Neutrophil (primary cell): ENCODE data around the gene IL12B.
"Not testable (repeated sequence)": the region's sequence is repeated elsewhere in the genome, so short reads cannot be mapped to it uniquely, and the experiment has no call there.

Experiments used
- H3K27ac ChIP-seq: fragments of 200-600 bp; sonication (generic); 2 replicates; pipeline ENCODE4 v1.5.1; 2016; ENCODE audit warnings: mild to moderate bottlenecking, moderate library complexity
- H3K27me3 ChIP-seq: fragments of 200-600 bp; sonication (generic); 2 replicates; pipeline ENCODE4 v1.6.0; 2016; ENCODE audit warnings: mild to moderate bottlenecking
- H3K36me3 ChIP-seq: fragments of 200-600 bp; sonication (generic); 2 replicates; pipeline ENCODE4 v1.5.1; 2017
- H3K4me1 ChIP-seq, 2 experiments: fragments of 200-600 bp in 1 of 2; sonication (generic) in 1 of 2; 1 replicate in 1 of 2; 2 replicates in 1 of 2; pipeline versions ENCODE4 v1.5.1 to v1.6.1; 2013 to 2016; ENCODE audit warnings: low read depth in 1 of 2, low read length in 1 of 2, mild to moderate bottlenecking in 1 of 2, moderate library complexity in 1 of 2; ENCODE audit not compliant: control insufficient read depth in 1 of 2, insufficient read depth in 1 of 2
- H3K4me3 ChIP-seq, 2 experiments: fragments of 200-600 bp in 1 of 2; sonication (generic) in 1 of 2; 1 replicate in 1 of 2; 2 replicates in 1 of 2; pipeline ENCODE4 v1.5.1; 2013 to 2016; ENCODE audit warnings: low read depth in 1 of 2, low read length in 1 of 2, mild to moderate bottlenecking in 1 of 2, moderate library complexity in 1 of 2
- H3K9me3 ChIP-seq: fragments of 200-600 bp; sonication (generic); 2 replicates; pipeline ENCODE4 v1.5.1; 2016
- CTCF ChIP-seq: fragments of 200-600 bp; sonication (generic); IDR thresholded peaks from 2 replicates; pipeline ENCODE4 v1.5.1; 2016; ENCODE audit warnings: antibody characterized with exemption

IL12B gene

GRCh38 chr5:159353661-159354252 is 23.5 kb upstream of the IL12B start:
- H3K9me3 ChIP-seq = no peaks in the 10 kb centered on the region
- no peak overlapping the region for H3K4me3 ChIP-seq
- H3K36me3 ChIP-seq = no peaks in the 10 kb centered on the region
- no peak for TF ChIP-seq CTCF
- H3K4me1 ChIP-seq = no peaks in the 10 kb centered on the region
- H3K27me3 ChIP-seq = no peaks in the 10 kb centered on the region
- H3K27ac ChIP-seq = no peak overlapping the region

DNA sequence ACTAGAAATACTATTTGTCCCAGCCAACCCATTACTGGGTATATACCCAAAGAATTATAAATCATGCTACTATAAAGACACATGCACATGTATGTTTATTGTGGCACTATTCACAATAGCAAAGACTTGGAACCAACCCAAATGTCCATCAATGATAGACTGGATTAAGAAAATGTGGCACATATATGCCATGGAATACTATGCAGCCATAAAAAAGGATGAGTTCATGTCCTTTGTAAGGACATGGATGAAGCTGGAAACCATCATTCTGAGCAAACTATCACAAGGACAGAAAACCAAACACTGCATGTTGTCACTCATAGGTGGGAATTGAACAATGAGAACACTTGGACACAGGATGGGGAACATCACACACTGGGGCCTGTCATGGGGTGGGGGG is 20.4 kb upstream of the IL12B start:
- not testable (repeated sequence) for H3K9me3 ChIP-seq, H3K36me3 ChIP-seq, H3K4me3 ChIP-seq, H3K27ac ChIP-seq, H3K4me1 ChIP-seq, H3K27me3 ChIP-seq

DNA sequence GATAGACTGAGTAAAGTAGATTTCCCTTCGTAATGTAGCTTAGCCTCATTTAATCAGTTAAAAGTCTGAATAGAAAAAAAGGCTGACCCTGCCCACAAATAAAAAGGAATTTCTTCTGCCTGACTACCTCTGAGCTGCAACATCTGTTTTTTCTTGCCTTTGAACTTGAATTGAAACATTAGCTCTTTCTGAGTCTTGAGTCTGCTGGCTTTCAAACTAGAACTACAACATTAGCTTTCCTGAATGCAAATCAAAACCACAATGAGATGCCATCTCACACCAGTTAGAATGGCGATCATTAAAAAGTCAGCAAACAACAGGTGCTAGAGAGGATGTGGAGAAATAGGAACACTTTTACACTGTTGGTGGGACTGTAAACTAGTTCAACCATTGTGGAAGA is 19.9 kb upstream of the IL12B start:
- not testable (repeated sequence) for H3K9me3 ChIP-seq, H3K4me3 ChIP-seq, H3K4me1 ChIP-seq, H3K27me3 ChIP-seq, H3K36me3 ChIP-seq, H3K27ac ChIP-seq

DNA sequence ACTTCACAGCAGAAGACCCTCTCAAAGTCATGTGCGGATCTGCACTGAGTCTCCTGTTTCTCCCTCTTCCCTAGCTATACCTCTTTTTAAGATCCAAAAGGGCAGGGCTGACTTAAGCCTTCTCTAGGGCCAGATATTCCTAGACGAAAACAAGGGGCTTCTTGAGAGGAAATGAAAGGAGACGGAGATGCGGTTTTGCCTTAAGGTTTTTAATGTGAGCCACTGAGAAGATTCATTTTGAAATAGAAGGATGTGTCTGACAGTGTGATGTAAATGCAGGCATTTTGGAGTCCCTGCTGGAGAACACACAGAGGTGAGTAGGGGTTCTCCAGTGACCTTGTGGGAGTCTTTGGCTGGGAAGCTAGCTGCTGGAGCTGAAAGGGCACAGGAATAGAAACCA is 15.6 kb upstream of the IL12B start:
- TF ChIP-seq CTCF = no peak
- Histone ChIP-seq H3K4me3 (no peak overlapping the region), H3K9me3 (no peaks in the 10 kb centered on the region), H3K4me1 (peaks cover 47 to 48% of the 10 kb centered on the region in 2 experiments), H3K36me3 (no peaks in the 10 kb centered on the region), H3K27me3 (no peaks in the 10 kb centered on the region), H3K27ac (peak overlapping the region; percentile 30)

GRCh38 chr5:159345336-159345735 is 15.0 kb upstream of the IL12B start:
- H3K27ac ChIP-seq = peak overlapping the region; percentile 30
- TF ChIP-seq CTCF = no peak
- H3K4me3 ChIP-seq = no peak overlapping the region
- H3K36me3 ChIP-seq = no peaks in the 10 kb centered on the region
- H3K27me3 ChIP-seq = no peaks in the 10 kb centered on the region
- H3K4me1 ChIP-seq = peaks cover 48 to 49% of the 10 kb centered on the region in 2 experiments
- no peaks in the 10 kb centered on the region for H3K9me3 ChIP-seq

DNA sequence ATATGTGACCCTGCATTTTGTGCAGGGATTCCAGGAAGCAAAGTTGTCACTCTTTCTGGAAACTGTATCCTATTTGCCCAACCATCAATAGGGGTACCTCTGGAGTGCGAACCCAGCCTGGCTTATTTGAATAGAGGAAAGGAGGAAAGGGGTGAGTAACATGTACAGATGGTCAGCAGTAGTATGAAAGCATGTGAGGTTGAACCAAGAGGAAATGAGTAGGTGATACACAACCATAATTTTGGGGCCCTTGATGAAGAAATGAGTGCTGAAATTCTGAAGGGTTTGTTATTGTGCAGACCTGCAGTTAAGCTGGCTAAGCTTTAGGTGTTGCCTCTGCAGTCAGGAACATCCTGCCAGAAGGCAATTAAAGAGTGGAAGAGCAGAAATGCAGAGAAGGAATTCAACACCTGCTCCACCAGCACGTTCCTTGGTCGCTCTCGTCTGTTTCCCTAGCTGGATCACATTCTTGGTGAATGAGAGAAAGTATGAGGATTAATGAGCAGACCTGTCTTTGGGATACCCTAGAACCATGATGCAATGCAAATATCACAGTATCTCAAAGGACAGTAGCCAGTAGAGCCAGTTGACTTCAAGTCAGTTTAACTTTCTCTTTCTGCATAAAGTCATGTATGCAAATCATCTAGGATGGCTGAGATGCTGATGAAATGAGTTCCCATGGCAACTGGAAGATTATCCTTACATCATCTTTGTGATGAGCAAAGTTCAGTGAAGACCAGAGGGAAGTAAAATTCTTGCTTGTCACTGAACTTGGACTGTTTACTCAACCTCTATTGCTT is 13.2 kb upstream of the IL12B start:
- H3K36me3 ChIP-seq = no peaks in the 10 kb centered on the region
- no peaks in the 10 kb centered on the region for H3K27me3 ChIP-seq
- no peaks in the 10 kb centered on the region for H3K9me3 ChIP-seq
- no peak overlapping the region for H3K4me3 ChIP-seq
- peaks cover 49 to 50% of the 10 kb centered on the region in 2 experiments for H3K4me1 ChIP-seq
- no peak for TF ChIP-seq CTCF
- peak overlapping the region; percentile 88 for H3K27ac ChIP-seq
